Stimulated activated CD4-positive, alpha-beta T cell treated with anti-CD3 and anti-CD28 coated beads, Interleukin-15, amount 100 ng/mL, for 48 hours (primary cell): ENCODE results near the gene KCNK2.

Source experiments
- DNase-seq, 2 donors: peaks; one replicate each; pipeline ENCODE4 v3.0.0-alpha.2; 2020; ENCODE audit warnings: low read depth in 2 of 2

The KCNK2 gene

DNA sequence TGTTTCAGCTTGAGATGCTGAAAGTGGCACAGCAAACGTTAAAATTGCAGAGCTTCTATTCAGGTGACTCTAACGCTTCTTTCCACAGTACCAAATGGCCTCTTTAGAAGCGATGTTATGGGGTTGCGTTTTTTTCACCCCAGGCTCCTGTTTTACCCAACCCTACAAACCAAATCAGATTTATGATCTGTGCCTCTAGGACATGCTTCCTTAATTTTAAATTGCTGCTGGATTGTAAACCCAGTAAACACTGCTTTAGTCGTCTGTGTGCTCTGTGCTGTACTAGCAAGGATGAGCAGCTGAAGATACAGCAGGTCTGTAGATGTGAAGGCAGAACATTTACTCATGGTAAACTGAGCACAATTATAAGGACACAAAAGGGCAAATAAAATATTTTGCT, 13.0 kb downstream of the KCNK2 start:
- DNase-seq: no peak

DNA sequence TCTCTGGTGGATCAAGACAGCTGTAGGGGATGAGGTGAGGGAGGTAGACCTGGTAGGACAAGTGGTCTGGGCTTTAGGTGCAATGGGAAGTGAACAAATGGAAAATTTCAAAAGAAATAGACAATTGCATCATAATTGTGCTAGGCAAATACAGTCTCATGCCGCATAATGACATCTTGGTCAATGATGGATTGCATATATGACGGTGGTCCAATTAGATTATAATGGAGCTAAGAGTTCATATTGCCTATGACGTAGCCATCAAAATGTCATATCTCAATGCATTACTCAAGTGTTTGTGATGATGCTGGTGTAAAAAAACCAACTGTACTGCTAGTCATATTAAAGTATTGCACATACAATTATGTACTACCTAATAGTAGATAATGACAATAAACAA, 19.0 kb downstream of the KCNK2 start:
- DNase-seq: no peak

DNA sequence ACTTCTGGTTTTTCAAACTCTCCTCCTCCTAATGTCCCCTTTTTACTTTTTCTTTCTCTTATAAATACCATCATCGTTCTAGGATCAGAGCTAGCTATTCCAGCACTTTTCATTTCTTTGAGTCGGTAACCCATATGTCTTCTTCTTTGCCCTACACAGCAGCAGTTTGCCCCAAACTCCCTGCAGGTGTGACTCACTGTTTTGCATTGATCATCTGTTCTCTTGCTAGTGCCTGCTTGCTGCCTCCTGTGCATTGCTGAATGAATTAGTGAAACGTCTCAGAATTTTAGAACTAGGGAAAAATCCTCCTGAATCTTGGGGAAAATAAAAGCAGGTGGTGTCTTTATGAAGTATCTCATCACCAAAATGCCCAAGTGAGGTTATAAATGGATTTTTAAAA, 21.7 kb downstream of the KCNK2 start:
- no peak for DNase-seq

DNA sequence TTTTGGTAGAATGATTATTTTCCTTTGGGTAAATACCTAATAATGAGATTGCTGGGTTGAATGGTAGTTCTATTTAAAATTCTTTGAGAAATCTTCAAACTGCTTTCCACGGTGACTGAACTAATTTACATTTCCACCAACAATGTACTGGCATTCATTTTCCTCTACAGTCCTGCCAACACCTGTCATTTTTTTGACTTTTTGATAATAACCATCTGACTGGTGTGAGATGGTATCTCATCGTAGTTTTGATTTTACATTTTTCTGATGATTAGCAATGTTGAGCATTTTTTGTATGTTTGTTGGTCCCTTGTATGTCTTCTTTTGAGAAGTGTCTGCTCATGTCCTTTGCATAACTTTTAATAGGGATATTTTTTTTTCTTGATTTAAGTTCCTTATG, 23.5 kb downstream of the KCNK2 start:
- no peak for DNase-seq

DNA sequence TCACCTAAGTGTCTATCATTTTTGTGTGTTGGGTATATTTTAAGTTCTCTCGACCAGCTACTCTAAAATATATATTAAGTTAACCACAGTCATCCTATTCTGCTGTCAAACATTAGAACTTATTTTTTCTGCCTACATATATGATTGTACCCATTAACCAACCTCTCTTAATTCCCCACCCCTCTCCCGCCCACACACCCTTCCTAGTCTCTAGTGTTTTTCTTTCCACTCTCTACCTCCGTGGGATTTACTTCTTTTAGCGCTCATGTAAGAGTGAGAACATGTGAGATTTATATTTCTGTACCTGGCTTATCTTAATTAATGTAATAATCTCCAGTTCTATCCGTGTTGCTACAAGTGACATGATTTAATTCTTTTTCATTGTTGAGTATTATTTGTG, 26.6 kb downstream of the KCNK2 start:
- no peak for DNase-seq

DNA sequence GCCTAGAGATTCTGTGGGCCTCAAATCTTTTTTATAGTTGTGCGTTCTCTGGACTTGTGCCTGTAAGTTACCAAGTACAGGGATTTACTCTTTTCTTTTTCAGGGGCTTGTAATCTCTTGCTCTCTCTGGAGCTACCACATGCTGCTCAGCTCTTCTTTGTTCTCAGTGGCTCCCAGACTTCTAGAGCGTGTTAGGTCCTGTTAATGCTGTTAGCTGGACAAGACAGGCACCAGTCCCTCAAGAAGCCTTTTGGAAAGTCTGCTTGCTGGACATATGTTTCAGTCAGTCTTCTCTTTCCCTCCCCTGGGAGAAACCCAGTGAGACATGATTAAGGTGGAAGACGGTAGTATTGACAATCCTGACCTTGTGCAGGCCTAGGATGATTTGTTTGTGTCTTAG, 29.4 kb downstream of the KCNK2 start:
- DNase-seq: no peak

DNA sequence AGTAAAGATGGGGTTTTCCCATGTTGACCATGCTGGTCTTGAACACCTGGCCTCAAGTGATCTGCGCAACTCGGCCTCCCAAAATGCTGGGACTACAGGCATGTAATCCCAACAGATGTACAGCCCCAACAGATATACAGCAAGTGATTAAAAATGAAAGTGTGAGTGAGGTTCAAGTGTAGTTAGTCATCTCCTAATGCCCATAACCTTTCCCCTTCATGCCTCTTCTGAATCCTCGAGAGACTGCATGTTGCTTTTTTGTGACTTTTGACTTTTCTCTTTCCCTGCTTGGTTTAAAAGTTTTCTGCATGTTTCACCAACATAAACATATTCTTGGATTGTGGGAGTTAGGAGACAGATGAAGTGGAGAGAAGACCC, 31.2 kb downstream of the KCNK2 start:
- no peak for DNase-seq

DNA sequence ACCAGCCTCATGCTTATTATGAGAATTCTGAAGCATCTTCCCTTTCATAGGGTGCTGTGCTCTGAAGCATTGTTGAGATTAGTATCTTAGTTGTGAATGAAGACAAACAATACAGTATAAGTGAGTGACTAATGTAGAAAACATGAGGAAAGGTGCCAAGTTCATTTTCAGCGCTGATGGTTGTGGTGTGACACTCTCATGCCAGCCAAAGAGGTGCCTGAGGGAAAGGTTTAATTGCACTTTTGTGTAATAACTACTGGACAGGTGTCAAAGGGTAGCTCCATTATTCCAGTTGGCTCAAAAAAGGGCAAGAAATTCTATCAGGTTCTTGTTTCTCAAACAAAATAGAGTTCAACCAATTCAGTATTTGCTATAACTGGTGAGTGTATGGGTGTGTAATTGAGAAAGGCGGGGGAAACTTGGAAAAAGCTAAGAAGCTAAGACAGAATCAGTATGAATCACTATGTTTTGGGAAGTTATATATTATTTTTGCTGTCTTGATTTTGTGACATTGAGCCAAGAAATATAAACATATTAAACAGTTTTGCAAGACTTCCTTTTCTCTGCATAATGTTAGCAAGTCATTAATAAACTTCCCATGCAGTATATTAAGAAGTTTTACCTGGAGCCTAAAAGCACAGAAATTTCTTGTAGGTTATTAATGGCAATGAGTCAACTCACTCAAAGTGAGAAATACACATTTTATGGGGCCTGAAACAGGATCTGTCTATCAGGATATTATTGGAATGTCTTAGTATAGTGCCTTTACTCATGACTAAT, 31.8 kb downstream of the KCNK2 start:
- DNase-seq: no peak

DNA sequence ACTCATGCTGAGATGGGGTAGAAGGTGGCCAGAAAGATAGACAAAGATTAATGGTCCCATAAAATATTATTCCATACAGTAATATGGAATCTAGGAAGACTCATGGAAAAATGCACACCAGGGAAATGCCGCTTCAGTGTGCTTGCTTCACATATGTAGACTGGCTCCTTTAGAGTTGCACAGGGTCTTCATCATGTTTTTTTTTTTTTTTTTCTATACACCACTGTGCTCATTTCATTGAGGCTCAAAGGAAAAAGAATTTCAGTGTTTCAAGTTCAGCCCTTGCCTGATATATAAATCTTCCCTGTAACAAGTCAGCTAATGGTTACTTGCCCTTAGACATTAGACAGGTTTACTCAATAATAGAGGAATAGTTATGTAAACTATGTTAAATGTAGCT, 33.2 kb downstream of the KCNK2 start:
- no peak for DNase-seq

DNA sequence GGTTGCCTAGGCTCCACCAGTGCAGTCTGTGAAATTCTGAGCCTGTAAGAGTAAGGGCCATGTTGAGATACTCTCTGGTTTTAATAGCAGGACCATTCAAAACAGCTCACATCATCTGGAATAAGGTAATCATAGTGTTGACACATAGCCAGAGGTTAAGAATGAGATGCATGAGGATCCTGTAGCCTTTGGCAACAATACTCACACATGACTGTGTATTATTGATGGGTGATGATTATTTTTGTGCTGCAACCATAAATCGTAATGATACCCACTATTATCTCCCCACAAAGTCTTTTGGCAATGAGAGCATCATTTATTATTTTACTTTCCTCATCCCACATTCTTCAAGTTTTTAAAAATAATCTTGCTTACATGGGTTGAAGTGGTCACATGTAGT, 35.5 kb downstream of the KCNK2 start:
- DNase-seq: no peak

DNA sequence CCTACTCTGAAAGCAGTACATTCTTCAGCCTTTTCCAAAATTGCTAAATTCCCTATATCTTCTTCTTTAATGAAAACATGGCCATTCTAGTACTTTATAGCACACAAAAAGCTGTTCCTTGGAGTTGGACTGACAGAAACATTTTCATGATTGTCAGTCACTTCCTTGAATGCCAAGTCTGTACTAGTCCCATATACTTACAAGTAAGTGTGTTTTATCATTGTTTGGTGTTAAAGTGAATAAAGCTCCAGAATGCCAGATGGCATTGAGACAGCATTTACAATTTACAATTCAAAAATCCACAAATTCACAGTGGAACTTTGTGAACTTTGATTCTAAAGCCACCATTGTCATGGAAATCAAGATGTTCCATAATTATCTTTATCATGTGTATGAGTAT, 36.5 kb downstream of the KCNK2 start:
- DNase-seq: no peak

DNA sequence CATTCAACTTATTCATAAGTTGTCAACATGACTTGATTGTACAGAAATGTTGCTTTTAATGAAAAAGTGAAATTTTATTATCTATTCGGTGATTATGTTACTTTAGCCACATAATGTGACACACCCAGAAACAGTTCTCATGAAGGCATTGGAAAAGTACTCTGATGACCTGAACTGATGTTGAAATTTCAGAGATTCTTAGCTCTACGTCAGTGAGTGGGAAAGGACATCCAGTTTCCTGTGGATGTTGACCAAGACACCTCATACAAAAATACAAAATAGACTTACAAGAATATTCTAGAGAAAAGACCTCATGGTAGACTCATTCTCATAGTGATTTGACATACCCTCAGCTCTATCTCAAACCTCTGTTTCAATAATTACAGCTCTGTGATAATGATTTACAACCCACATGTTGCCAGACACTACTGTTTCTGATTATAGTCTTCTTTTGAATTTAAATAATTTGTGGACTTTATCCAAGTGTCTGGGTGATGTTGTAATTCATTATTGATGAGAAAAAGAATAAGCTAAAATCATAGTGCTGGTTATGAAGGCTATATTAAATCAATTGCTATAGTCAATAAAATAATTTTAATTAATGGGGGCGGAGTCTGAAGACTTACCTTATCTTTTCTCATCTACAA, 37.3 kb downstream of the KCNK2 start:
- no peak for DNase-seq

DNA sequence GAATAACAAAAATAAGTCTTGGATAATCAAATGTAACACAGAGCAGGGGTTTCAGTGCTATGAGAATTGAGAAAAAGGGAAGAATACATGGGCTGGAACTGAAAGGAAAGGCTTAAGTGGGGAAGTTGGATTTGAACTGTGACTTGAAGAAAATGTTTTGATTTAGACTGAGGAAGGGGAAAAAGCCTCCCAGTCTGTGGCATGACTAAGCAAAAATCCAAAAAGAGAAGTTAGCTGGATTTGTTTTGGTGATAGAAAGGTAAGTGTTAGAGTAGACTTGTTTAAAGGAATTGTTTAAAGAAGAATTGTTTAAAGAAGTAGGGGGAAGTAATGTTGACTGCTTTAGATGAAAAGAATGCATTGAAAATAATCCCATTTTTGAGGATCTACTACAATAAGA, 46.0 kb downstream of the KCNK2 start:
- DNase-seq: no peak

DNA sequence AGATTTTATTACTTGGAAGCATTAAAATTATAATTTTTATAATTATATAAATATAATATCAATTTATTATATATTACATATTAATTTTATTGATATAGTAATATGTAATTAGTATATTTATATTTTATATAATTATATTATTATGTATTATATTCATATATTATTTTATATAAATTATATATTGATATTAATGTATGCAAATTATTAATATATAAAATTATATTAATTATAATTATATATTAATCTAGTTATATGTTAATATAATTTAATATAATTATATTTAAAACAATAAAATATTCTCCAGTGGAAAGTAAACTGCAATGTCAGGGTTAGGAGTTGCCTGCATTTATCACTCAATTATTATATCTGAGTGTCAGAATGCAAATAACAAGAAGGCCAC, 48.8 kb downstream of the KCNK2 start:
- DNase-seq: no peak

DNA sequence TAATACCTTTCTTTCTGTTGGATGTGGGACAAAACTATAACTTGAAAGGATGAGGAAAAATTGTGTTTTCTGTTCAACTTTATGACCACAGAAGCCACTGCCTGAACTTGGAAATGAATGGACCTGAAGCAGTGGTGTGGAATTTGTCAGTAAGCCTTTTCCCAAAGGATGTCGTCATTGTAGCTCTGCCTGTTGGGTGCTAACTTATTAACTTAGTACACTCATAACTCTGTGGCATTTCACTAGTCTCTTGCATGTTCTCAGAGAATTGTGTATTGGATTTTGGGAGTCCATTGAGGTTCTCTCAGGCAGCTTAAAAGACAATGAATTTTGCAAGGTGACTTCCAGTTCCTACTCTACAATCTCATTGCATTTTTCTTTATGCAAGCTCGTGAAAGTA, 49.6 kb downstream of the KCNK2 start:
- DNase-seq: no peak

DNA sequence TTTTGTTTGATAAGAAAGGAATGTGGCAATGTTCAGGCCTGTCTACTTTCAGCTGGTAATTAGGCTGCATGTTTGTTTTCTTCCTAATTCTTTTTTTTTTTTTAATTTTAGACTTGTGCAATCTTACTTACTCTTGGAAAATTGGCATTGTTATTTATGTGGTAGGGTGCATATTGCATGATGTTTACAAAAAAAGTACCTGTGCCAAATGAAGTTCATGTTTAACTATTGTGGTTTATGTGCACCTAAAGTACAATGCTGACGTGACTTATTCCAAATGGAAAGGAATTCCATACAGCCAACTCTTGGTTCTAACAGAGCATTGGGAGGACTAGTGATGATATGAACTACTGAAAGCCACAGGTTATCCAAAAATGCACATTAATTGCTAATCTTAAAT, 51.0 kb downstream of the KCNK2 start:
- no peak for DNase-seq

DNA sequence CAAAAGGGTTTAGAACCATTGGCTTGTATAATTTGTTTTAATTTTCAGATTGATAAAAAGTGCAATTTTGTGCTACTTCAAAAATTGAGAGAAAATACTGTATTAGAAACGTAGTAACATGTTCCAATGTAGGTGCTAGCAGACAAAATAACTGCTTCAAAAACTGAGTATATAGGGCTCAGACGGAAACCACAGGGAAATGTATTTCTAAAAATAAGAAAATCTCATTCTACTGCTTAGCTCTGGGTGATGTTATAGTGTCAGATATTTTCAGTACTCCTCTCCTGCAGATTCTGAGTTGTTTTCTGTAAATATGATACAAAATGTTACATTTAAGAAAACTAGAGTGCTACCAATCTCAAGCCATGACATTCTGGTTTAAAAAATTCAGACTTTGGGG, 55.4 kb downstream of the KCNK2 start:
- DNase-seq: no peak

DNA sequence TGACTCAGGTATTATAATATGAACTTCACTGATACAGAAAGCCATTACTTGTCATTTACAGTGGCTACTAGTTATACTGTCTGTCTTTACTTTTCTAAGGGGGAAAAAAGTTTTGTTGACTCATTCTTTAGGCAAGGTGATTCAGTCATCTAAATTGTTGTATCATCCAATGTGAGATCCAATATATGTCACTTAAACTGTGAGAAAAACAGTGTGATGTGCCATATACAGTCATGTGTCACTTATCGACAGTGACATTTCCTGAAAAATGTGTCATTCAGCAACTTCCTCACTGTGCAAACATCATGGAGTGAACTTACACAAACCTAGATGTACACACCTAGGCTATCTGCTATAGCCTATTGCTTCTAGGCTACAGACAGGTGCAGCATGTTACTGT, 57.6 kb downstream of the KCNK2 start:
- no peak for DNase-seq

DNA sequence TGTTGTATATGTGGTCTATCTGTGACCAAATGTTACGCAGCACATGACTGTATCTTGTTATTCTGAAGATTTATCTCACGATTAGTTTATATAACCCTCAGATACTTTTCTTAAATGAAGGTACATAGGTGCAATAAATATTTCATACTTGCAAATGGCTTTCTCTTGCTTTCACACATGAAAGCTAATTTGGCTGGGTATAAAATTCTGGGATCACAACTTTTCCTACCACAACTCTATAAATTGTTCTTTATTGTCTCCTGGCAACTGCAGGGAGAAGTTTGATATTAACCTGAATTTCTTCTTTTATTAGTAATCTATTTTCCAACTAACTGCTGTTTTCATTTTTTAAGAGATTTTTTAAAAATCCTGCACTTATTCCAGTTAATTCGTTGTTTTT, 58.9 kb downstream of the KCNK2 start:
- DNase-seq: no peak

DNA sequence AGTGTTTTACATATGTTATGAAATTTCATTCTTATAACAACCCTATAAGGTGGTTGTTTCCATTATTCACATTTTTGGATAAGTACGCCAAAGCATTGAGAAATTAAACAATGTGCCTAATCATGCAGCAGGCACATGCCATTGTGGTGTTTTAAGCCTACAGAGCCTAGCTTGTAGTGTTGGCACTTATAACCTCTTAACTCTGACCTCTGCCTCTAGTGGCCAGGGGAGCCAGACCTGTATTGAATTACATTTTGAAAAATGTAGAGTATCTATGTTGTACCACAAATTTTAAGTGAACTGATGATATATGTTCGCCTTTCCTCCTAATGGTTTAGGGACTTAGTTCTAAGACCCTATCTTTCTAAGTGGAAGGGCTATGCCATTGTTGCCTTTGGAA, 61.0 kb downstream of the KCNK2 start:
- no peak for DNase-seq

DNA sequence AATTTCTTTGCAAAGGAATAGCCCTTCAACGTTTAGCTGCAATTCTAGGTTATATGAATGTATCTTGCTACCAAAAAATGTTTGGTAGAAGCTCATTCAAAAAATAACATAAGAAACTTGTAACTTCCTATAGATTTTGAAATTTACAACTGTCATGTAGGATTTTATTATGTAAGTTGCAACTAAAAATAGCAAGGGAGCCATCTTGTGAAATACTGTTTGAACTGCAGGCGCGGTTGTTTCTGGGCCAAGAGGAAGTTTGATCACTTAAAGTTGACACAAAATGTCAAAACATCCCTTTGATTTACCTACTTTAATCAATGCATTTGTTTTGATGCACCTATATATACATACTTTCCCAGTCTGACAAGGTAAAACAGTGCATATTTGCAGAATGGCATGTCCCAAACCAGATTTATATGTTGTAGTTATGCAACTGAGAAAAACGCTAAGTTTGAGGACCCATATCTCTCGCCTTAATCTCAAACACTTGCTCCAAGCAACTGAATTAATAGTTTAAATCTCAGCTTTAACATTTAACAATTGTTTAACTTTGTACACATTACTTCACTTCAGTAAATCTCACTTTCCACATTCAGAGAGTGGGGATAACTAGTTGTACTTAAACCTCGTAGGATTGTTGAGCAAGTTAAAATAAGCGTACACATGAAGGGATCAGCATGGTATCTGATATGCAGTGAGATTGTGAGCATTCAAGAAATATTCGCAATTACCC, 63.9 kb downstream of the KCNK2 start:
- DNase-seq: no peak

DNA sequence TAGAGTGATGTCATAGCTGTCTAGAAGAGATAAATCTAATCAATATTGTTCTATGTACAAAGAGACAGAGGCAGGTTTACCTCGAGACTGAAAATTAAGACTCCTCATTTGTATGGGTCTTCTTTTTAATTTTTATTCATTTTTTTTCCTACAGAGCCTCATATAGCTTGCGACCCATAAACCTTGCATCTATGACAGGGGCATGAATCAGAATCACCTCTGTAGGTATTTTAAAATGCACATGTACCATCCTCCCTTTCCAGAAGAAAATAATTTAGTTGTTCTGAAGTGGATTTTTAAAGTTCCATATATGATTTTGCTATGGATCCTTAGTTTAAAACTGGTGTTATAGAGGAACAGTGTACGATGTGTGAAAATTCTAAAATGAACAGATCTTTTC, 64.5 kb downstream of the KCNK2 start:
- no peak for DNase-seq

DNA sequence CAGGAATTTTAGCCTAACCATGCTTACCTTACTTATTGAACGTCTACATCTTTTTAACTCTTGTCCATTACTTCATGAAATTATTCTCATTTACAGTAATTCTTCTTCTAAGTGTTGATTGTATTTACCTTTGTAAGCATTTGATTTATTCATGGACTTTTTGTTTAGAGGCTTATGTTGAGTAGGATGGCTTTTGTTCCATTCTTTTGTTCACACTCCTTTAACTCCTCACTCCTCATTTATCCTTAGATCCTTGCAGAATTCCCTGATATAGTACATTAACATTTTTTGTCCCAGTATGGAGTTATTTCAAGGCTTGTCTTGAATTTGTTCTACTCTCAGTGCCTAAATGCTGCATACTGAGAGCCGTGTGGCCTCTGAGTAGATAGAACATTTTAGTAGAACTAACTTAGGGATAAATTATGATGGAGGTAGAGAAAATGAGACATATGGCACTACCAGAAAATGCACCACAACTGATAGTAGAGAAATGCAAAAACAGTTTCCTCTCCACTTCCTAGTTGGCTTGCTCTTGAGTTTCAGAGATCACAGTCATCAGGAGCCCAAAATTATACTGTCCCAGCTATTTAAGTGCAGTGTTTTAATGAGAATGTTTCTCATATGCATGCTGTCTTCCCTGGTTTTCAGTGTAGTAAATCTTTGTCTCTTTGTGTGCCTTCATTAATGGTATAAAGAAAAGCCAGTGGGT, 69.5 kb downstream of the KCNK2 start:
- no peak for DNase-seq
